ENCODE measurements around the gene CA5A.

Gene CA5A

DNA sequence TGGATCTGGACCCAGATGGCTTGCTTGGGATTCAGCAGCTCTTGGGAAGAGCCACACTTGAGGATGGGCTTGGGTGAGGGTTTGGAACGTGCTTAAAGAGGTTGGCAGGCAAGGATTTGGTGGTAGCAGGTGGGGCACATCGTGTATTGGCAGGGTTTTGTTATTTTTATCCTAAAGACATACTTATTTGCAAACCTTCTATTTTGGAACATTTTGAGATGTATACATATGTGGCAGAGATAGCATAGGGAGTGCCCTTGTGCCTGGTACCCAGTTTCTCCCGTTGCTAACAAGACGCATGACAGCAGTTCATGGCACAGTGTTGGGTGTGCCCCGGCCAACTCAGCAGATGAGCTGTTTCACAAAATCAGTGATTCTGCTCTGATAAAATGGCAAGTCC is 24.0 kb upstream of the CA5A start:
- TF ChIP-seq TAF1 (IDR thresholded peaks at IDR 0.05; ENCODE audit: low read depth) (no peak), FOXM1 (IDR thresholded peaks at IDR 0.05; ENCODE audit: borderline replicate concordance, low read depth) (no peak)

- TF ChIP-seq, protein P1, sequence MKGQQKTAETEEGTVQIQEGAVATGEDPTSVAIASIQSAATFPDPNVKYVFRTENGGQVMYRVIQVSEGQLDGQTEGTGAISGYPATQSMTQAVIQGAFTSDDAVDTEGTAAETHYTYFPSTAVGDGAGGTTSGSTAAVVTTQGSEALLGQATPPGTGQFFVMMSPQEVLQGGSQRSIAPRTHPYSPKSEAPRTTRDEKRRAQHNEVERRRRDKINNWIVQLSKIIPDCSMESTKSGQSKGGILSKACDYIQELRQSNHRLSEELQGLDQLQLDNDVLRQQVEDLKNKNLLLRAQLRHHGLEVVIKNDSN (IDR thresholded peaks at IDR 0.05): no peak
- TF ChIP-seq REST (IDR thresholded peaks at IDR 0.05; ENCODE audit: low read depth) (no peak), RAD21 (IDR thresholded peaks at IDR 0.05; ENCODE audit: low read depth) (no peak), TCF12 (IDR thresholded peaks at IDR 0.05; ENCODE audit: low read depth) (no peak), MAX (IDR thresholded peaks at IDR 0.05) (no peak), FOXM1 (IDR thresholded peaks at IDR 0.05; ENCODE audit: borderline replicate concordance, low read depth) (no peak), TAF1 (IDR thresholded peaks at IDR 0.05; ENCODE audit: low read depth) (no peak), TEAD4 (IDR thresholded peaks at IDR 0.05) (no peak), ZBTB7A (IDR thresholded peaks at IDR 0.05; ENCODE audit: low read depth) (no peak), NFIC (IDR thresholded peaks at IDR 0.05) (no peak), CREB1 (IDR thresholded peaks at IDR 0.05; ENCODE audit: low read depth) (no peak), EGR1 (IDR thresholded peaks at IDR 0.05) (no peak), YY1 (IDR thresholded peaks at IDR 0.05; ENCODE audit: low read depth) (no peak)
Measured at GRCh38 chr16:87959391-87959990, 23.2 kb upstream of the CA5A start.

DNA sequence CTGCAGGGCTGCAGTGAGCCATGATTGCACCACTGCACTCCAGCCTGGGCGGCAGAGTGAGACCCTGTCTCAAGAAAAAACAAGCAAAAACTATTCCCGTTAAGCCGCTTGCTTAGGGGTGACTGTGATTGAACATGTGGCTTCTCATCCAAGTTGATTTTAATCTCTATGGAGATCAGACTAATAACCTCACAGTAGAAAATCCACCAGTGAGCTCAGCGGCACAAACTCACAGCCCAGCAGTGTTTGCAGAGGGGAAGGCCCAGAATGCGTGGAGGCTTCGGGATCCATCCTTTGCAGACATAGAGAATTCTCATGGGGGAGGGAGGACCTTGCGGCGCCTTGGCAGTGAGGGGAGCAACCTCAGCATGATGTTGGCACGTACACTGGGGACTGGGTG is 22.3 kb upstream of the CA5A start:
- no peak for TF ChIP-seq RAD21 (IDR thresholded peaks at IDR 0.05; ENCODE audit: low read depth)
- TF ChIP-seq CEBPB (IDR thresholded peaks at IDR 0.05): no peak
- no peak for TF ChIP-seq EP300 (IDR thresholded peaks at IDR 0.05; ENCODE audit: borderline replicate concordance)
- TF ChIP-seq ZBTB7A (IDR thresholded peaks at IDR 0.05; ENCODE audit: low read depth): no peak
- TF ChIP-seq CREB1 (IDR thresholded peaks at IDR 0.05; ENCODE audit: low read depth): no peak
- TF ChIP-seq TAF1 (IDR thresholded peaks at IDR 0.05; ENCODE audit: low read depth): no peak
- TF ChIP-seq YY1 (IDR thresholded peaks at IDR 0.05; ENCODE audit: low read depth): no peak
- no peak for TF ChIP-seq REST (IDR thresholded peaks at IDR 0.05; ENCODE audit: low read depth)
- TF ChIP-seq TEAD4 (IDR thresholded peaks at IDR 0.05): no peak
- TF ChIP-seq TCF12 (IDR thresholded peaks at IDR 0.05; ENCODE audit: low read depth): no peak
- TF ChIP-seq EGR1 (IDR thresholded peaks at IDR 0.05): no peak
- TF ChIP-seq, protein P1 (IDR thresholded peaks at IDR 0.05): no peak
- no peak for TF ChIP-seq NFIC (IDR thresholded peaks at IDR 0.05)
- TF ChIP-seq FOXM1 (IDR thresholded peaks at IDR 0.05; ENCODE audit: borderline replicate concordance, low read depth): no peak
- no peak for TF ChIP-seq MAX (IDR thresholded peaks at IDR 0.05)

- TF ChIP-seq EP300 (IDR thresholded peaks at IDR 0.05; ENCODE audit: borderline replicate concordance) (no peak), RAD21 (IDR thresholded peaks at IDR 0.05; ENCODE audit: low read depth) (no peak), REST (IDR thresholded peaks at IDR 0.05; ENCODE audit: low read depth) (no peak), TAF1 (IDR thresholded peaks at IDR 0.05; ENCODE audit: low read depth) (no peak), MAX (IDR thresholded peaks at IDR 0.05) (no peak), TCF12 (IDR thresholded peaks at IDR 0.05; ENCODE audit: low read depth) (no peak), CREB1 (IDR thresholded peaks at IDR 0.05; ENCODE audit: low read depth) (no peak), NFIC (IDR thresholded peaks at IDR 0.05) (no peak), TEAD4 (IDR thresholded peaks at IDR 0.05) (no peak), EGR1 (IDR thresholded peaks at IDR 0.05) (no peak), YY1 (IDR thresholded peaks at IDR 0.05; ENCODE audit: low read depth) (no peak)
- TF ChIP-seq, protein P1 (IDR thresholded peaks at IDR 0.05): no peak
Measured at GRCh38 chr16:87957296-87958094, 21.2 kb upstream of the CA5A start.
